ENCODE results near the gene SLC9C2.

- no peak for TF ChIP-seq CTCF (IDR thresholded peaks at IDR 0.05; ENCODE audit: insufficient read depth, low read depth, low read length)
- no peak for TF ChIP-seq EZH2 (IDR thresholded peaks at IDR 0.05; ENCODE audit: insufficient read depth, low read length)
These were observed 76.9 kb downstream of the SLC9C2 start for GRCh38 chr1:173525926-173526325.

All from astrocyte (in vitro differentiated cells and primary cell).